Neural progenitor cell (in vitro differentiated cells): ENCODE measurements around the gene HDC.

Source experiments
- CTCF ChIP-seq: fragments of 200-600 bp; sonication (generic); IDR thresholded peaks from 2 replicates; pipeline ENCODE4 v1.5.1; 2017; ENCODE audit warnings: antibody characterized with exemption, mild to moderate bottlenecking
- EZH2phosphoT487 ChIP-seq: fragments of 200-600 bp; sonication (generic); IDR thresholded peaks from 2 replicates; pipeline ENCODE4 v1.6.1; 2017; ENCODE audit warnings: antibody characterized with exemption

GRCh38 chr15:50227076-50227475 is 38.5 kb downstream of the HDC start:
- TF ChIP-seq EZH2phosphoT487 (no peak), CTCF (no peak)
